Fibroblast of peridontal ligament (primary cell): Measurements from ENCODE around the gene TBL1Y.
"Not testable (repeated sequence)": the region's sequence is repeated elsewhere in the genome, so short reads cannot be mapped to it uniquely, and the experiment has no call there.

Experiments used
- DNase-seq: peaks from one replicate; pipeline ENCODE4 v3.0.0-alpha.2; 2010; ENCODE audit errors: extremely low read depth

TBL1Y gene

DNA sequence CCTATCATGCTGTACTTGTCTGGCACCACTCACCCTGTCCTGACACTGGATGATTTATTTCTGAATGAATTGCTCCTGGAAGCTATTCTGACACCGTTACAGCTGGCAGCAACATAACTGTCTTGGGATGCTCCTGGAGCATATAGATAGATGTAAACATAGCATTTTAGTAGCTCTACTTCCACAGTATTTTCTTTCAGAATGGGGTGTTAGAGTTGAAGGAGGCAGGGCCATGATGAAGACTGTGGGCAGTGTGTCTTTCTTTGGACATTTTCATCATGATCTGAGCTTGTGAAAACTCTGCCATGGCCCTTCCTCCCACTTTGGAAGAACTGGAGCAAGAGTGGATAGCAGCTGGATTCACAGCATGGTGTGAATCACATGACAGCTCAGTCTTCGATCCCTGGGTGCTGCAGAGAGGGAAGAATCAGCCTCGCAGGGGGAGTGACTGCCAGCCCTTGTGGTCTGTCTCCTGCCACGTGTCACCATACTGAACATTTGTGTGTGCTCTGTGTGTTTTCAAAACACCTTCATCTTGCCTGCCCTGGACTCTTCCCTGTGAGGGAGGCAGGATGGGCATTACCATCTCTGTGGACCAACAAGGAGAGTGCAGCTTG is 61.9 kb downstream of the TBL1Y start:
- no peak for DNase-seq

DNA sequence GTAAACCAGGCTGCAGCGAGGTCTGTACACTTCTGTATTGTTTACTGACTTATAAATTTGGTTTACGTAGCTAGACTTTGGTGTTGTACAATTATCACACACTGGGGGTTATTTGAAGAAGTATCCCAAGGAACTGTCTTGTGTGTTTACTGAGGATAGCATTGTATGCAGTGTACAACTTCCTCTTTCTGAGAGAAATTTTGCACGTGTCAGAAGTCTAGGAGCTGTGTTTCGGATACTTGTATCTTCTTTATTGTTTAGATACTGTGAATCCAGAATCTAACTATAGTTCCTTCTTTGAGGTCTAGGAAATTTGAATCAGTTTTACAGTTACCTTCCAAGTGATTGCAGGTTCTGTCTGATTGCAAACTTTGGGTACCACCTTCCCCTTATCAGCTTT is 64.5 kb downstream of the TBL1Y start:
- DNase-seq, result no peak

DNA sequence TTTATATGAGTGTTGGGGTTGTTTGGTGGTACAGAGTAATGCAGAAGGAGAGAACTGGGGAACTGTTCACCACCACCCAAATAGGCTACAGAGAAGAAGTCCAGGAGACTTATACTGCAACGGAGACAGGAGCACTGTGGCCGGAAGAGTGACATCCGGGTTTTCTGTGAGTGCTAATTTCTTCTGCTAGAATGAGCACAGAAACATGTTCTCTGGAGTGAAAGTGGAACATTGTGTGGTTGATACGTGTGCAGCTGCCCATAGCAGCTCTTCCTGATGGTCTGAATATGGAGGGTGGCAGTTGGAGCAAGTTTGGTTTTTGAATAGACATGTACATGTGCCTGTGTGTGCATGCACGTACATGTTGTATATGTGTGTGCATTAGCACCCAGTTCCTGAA is 67.3 kb downstream of the TBL1Y start:
- DNase-seq, result no peak

DNA sequence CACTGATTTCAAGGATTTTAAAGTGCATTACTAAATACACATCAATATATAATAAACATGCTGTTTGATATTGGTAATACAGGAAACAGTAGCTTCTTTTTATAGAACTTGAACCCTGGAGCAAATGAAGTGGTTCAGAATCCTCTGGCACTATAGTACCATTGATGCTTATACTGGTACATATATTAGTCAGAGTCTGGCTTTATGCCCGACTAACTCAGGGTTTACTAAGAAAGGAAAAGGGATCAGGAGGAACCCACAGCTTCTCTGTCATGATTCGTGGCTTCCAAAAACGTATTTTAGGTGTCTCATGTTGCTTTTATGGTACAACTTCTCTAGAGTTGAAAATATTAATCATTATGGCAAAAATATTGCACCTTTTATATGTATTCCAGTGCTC is 72.7 kb downstream of the TBL1Y start:
- no peak for DNase-seq

DNA sequence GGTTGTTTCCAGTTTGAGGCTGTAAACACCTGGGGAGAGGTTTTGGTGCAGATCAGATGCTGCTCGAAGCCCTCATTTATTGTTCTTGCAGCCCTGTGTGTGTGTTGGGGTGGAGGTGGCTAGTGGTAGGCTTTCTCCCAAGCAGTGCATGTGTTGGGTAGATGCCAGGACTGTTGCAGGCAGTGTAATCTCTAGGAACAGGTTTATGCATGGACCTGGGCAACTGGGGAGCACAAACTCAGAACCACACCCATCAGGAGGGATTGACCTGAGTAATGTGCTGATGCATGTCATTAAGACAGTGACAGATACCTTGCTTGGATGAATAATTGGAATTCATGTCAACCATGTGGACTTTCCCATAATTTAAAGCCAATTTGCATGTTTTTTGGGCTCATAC is 77.3 kb downstream of the TBL1Y start:
- no peak for DNase-seq

DNA sequence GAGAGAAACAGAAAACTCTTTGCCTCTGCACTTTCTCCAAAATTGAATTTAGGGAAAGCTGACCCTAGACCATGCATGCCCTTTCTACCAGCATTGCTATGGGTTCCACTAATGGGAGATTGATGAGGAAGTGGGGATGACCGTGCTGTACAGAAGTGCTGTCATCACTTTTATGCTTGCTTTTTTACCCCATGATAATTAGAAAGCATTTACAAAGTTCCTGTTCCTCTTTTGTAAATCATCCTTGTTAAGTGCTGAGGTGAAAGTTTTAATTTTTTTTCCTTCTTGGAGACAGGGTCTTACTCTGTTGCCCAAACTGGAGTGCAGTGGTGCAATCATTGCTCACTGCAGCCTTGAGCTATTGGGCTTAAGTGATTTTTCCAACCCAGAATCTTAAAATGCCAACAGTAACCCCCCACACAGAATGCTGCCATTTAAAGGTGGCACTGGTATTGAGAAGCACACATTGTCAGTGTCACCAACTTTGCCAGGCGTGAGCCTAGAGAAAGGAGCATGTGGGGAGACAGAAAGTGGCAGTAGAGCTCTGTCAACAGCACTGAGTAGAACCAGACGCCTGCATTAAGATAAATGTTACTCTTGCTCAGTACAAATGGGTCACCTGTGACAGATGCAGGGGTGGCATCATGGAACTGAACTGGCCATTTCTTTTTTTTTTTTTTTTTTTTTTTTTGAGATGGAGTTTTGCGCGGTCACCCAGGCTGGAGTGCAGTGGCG is 79.6 kb downstream of the TBL1Y start:
- DNase-seq, result no peak

DNA sequence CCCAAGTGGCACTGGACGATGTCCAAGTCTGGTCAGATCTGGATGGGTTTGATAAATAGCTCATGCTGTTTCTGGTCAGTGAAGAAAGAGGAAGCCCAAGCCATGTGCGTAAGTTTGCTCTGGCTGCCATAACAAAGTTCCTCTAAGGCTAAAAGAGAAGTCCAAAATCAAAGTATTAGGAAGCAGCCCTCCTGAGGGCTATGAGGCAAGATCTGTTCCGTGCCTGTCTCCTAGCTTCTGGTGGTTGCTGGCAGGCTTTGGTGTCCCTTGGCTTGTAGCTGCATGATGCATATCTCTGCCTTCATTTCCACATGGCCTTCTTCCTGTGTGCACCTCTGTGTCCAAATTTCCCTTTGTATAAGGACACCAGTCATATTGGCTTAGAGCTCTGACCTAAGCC is 81.5 kb downstream of the TBL1Y start:
- DNase-seq, result no peak

DNA sequence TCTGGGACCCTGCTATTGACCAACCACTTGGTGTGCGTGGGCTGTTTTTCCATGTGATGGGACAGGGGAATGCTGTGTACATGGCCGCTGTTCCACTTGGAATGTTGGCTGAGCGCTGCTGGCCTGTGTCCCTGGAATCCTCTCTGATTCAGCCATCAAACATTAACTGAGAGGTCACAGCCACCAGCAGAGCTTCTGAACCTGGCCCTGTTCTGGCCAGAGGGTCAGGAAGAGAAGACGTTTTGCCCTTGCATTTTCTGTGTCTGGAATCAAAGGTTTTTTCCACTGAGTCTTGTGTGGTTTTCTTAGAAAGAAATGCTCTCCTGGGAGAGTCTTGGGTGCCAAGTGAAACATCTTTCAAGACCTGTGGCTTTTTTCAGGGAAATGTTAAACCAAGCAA is 85.5 kb downstream of the TBL1Y start:
- DNase-seq, result no peak

DNA sequence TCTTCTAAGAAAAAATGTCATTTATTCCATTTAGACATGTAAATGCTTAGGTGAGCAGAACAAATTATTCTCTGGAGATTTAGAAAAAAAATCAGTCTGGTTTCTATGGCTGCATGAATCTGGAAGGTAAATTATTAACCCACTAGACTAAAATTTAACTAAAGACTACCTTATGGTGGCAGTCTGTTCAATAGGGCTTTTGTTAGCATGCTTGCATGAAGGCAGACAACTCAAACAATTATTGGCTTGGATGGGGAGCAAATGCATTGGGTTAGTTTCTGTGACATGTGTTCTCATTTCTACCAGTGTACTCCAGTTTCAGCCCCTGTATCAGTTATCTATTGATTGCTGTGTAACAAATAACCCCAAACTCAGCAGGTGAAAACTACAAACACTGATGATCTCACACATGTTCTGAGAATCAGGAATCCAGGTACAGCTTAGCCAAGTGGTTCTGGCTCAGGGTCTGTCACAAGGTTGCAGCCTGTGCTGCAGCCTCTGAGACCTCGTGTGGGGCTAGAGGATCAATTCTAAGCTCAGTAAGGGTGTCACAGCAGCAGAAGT is 87.1 kb downstream of the TBL1Y start:
- DNase-seq, result no peak

DNA sequence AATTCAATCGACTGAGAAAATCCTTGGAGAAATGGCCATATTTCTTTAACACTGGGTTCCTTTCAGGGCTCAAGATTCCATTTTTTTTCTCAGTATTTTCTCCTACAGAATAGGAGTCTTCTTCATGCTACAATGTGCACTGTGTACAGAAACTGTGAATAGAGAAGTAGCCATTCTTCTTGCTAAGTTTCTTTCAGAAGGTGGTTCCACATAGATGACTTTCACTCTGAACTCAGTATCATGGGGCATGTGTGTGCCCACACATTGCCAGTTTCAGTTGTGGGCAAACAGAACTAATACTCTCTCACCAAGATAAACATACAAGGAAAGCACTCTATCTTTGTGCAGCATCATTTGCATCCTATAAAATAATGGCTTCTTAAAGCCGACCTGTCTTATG is 89.4 kb downstream of the TBL1Y start:
- no peak for DNase-seq

DNA sequence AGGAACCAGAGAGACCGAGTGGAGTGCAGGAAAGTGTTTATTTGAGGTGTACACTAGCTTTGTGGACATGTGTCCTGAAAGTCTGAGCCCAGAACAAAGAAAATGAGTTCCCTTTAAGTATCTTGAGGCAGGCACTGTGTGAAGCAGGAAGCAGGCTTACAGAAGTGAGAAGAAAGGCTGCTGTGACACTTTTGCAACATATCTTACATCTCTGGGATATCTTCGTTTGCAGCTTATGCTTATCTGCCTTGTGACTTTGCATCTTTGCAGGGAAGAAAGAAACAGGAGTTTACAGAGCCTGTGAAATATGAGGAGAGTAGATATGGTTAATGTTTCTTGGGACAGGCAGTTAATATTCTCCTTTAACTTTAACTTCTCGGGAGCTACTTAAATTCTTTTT is 92.1 kb downstream of the TBL1Y start:
- DNase-seq, result no peak

DNA sequence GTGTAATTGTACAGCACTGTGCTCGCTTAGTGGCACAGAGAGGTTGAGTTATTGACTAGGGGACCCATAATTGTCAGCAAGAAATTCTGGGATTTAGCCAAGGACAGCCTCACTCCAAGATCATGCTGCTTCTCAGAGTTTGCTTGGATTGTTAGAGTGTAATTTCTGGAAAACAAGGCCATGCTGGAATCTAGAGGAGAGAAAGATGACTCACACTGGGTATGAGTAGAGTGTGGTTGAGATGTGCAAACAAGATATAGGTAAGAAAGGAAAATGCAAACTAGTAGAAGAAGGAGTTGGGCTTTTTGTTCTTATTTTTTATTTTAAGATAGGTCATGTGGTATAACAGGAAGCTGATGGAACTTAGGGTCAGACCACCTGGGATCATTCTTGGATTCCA is 97.4 kb downstream of the TBL1Y start:
- no peak for DNase-seq

DNA sequence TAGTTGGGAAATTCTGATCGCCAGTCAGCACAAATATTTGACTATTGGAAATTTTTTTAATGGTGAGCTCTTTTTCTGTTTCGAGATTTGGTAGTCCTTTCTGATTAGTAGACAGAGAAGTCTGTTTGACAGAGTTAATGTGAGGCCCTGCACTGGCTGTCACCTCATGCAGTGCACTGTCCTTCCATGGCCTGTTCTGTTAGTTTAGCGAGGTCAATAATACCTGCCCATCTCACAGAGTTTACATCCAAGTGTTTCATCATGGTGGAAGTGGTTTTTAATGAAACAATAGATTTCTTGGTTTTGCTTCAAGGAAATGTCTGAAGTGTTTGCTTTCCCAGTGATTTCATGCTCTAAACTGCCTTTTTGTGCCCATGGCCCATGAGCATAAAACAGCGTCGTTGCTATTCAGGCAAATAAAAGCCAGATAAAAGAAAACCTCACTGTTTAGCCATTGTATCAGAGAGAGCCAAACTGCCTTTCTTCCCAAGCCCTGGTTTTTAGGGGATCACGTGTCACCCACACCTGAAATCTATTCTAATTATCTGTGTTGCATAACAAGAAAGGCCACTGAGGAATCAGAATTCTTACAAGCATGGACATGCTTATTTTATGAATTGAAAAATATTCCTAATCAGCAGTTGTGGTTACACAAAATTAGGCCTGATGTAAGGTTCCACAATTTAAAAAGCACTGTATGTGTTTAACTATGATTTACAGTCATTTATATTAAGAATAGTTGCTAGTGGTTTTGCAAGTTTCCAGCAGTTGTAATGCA is 98.3 kb downstream of the TBL1Y start:
- DNase-seq, result no peak

DNA sequence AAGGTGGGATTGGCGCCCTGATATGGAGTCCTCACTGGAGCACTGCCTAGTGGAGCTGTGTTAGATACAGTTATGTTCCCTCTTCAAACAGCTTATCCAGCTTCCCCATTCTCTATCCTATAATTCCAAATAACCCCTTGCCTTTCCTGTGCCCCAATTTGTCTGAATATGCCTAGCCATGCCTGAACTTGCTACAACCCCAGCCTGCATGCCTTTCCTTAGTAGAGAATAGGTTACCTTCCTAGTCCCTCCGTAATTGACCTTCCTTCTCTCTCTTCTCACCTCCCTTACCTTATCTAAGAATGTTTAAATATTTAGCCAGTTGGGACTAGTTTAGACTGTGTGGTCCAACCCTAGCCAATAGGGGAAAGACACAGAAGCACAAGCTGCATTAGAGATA is 102.6 kb downstream of the TBL1Y start:
- no peak for DNase-seq

DNA sequence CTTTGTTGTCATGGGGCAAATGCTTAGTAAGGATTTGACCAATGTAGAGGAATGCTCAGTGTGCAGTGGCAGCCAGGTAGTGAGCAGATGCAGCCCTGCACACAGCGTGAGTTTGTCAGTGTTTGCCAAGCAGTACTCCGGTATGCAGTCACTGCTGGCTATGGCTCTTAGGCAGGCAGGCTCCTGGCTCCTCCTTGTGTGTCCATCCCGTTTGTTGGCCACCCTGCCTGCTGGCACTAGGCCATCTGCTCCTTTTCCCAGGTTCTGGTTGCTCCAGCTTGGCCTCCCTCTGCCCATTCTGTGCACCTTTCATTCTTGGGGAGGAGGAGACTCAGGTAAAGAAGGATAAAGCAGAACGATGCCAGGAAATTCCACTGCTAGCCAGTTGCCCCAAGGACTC is 106.0 kb downstream of the TBL1Y start:
- DNase-seq, result no peak

DNA sequence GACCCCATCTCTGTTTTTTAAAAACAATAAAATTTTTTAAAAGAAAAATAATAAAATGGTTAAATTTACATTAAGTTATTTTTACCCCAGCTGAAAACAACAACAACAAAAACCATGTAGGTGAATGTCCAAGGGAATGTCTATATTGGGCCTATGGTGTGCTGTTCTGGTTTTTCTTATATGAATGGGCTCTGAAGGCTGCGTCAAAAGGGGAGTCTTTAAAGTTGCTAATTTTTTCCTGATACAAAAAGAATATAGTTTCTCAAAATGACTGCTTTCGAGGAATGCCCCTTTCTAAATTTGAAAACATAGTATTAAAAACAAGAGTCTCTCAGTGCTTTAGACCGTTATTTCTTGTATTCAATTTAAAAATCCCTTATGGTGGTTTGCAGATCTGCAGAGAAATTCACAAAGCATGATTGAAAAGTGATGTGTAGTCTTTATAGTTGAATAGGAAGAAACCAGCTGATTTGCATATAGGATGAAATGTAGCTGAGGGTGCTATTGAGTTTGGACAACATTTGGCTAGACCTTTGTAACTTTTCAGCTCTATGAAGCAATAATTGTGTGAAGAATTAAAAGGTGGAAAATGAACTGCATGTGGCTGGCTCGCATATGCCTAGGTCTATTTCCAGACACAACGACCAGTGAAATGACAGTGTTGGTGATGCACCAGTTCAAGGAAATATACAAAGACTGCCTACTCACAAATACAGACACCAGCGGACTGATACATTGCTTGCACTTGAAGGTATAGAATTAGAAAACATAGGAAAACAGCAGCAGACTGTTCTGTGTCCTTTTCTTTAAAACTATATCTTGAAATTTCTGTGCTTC is 107.0 kb downstream of the TBL1Y start:
- DNase-seq, result no peak

DNA sequence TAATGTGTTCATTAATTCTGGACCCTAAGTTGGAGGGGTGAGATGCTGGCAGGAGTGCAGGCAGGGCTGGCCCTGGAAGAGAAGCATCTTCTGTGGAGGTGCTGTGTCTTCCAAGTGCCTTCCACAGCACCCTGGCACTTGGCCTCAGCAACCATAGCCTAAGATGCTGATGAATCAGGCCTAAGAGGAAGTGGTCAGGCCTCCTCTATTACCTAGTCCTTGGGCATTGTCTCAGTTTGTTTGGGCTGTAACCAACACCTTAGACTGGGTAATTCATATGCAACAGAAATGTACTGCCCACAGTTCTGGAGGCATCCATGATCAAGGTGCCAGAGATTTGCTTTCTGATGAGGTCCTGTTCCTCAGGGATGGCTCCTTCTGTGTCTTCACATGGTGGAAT is 128.5 kb downstream of the TBL1Y start:
- no peak for DNase-seq

DNA sequence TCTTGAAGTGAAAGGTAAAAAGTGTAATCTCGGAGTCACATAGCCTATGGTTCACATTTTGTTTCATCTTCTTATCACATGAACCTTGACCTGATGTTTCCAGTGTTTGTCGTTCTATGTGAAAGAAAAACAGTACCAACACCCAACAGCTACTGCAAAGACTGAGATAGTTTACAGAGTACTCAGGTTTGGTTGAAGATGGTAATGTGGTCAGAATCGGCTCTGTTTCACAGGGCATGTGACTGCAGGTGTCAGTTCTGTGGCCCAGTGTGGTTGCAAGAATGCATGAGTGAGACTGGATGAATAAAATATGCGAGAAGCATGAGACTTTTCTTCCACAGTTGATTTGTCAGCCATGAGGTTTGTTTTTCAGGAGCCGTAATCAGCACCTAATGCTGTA is 130.2 kb downstream of the TBL1Y start:
- DNase-seq, result no peak

DNA sequence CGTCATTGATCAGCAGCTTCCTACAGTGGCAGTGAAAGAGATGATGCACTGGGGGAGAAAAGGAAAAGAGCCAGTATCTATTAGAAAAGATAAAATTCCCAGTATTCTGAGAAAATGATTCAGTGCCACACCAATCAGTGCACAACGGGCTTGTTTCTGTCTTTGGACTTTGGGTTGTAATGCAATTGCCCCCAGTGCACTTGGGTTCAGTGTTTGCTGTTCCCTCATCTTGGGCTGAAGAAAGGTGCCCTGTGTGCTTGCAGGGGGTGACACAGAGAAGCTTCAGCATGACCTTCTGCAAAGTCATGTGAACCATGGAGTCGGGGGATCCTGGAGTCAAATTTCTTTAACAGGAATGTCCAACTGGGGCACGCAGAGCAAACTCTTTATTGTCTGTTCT is 131.5 kb downstream of the TBL1Y start:
- DNase-seq, result no peak

DNA sequence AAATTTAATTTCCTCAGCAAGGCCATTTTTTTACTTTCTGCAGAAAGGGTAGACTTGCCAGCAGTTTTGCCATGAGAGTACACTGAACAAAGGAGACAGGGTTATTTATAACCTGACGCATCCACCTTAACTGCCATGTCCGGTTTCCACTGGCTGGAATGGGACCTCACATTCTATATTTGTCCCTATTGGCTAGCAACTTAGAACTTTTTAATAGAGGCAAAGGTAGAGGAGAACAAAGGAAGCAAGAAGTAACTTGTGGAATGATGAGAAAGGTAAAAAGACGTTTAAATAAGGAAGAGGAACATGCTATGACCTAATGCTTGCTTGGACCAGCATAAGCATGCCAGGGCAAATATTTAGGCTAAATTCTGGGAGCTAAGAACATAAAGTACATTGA is 142.0 kb downstream of the TBL1Y start:
- DNase-seq, result not testable (repeated sequence)

DNA sequence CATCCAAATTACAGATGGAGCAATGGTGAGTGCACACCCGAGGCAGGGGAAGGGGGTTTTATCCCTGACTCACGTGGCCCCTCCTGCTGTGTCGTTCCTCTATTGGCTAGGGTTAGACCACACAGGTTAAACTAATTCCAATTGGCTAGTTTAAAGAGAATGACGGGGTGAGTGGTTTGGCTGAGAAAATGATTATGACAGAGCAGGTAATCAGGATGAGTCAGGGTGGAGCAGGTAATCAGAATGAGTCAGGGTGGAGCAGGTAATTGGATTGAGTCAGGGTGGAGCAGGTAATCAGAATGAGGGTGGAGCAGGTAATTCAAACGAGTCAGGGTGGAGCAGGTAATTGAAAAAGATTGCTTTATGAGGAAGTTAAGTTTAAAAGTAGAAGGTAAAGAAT is 146.4 kb downstream of the TBL1Y start:
- no peak for DNase-seq

DNA sequence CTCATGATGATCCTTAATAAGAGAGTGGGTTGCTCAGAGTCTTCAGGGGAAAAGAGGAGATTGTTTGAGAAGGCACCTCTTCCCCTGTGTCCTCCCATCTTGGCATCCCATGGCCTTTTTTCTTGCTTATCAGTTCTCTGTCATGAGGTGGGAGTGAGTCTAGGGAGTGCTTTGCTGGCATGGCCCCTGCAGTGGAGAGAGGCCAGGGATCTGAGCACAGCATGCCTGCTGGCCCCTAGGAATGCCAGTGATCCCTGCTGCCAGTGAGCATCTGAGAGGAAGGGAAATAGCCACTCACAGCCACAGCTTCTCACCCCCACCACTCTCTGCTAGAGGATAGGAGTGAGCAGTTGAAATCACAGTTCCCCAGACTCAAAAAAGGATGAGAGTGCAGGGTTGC is 168.2 kb downstream of the TBL1Y start:
- no peak for DNase-seq
